Neuronal stem cell (in vitro differentiated cells): ENCODE results near the gene SRA1. TPM values are rescaled to one million over a fixed set of nuclear protein-coding genes. Genes with fewer than 3 reads are reported as not detected.

Source experiments
- small RNA-seq: library from polyadenylated mRNA; stranded (forward); fragments of <200 nt; extraction: miRNeasy Mini kit (QIAGEN cat#:217004); gene quantifications from one replicate; pipeline ENCODE3, GENCODE V24; 2013; ENCODE audit not compliant: insufficient read depth

SRA1 gene

Small RNA genes lying within 50 kb of the gene (small RNA-seq; reads per million reads assigned to genes)
- gene RF00279 (not detected), gene RF00443 (not detected)
